T-helper 9 cell (primary cell): ENCODE data around the gene PAFAH1B1.

ENCODE experiments used
- DNase-seq: peaks from one replicate; pipeline ENCODE4 v3.0.0-alpha.2; 2020

PAFAH1B1 gene

GRCh38 chr17:2704031-2704889, 110.8 kb downstream of the PAFAH1B1 start:
- DNase-seq: no peak

GRCh38 chr17:2704890-2705248, 111.4 kb downstream of the PAFAH1B1 start:
- no peak for DNase-seq

GRCh38 chr17:2705263-2705662, 111.8 kb downstream of the PAFAH1B1 start:
- DNase-seq: no peak

GRCh38 chr17:2705888-2706795, 112.7 kb downstream of the PAFAH1B1 start:
- no peak for DNase-seq

- no peak for DNase-seq
Observed at GRCh38 chr17:2706911-2707510, 113.6 kb downstream of the PAFAH1B1 start.

- DNase-seq: no peak
Observed at GRCh38 chr17:2707721-2708584, 114.5 kb downstream of the PAFAH1B1 start.

GRCh38 chr17:2708585-2709182, 115.2 kb downstream of the PAFAH1B1 start:
- no peak for DNase-seq

GRCh38 chr17:2709183-2709661, 115.8 kb downstream of the PAFAH1B1 start:
- no peak for DNase-seq

GRCh38 chr17:2710071-2710802, 116.8 kb downstream of the PAFAH1B1 start:
- no peak for DNase-seq

GRCh38 chr17:2710803-2711607, 117.6 kb downstream of the PAFAH1B1 start:
- no peak for DNase-seq

- DNase-seq: peak; percentile 92
Observed at GRCh38 chr17:2711608-2712299, 118.3 kb downstream of the PAFAH1B1 start, which contains the start of gene CLUH. CLUH (minus strand) TSS chr17:2711764; CDS start chr17:2711661, 103 bp downstream.

- no peak for DNase-seq
Observed at GRCh38 chr17:2712300-2713043, 119.0 kb downstream of the PAFAH1B1 start.

- DNase-seq: no peak
Observed at GRCh38 chr17:2713881-2714280, 120.4 kb downstream of the PAFAH1B1 start.

- no peak for DNase-seq
Observed at GRCh38 chr17:2716649-2717048, 123.2 kb downstream of the PAFAH1B1 start.

GRCh38 chr17:2718150-2718938, 124.9 kb downstream of the PAFAH1B1 start:
- no peak for DNase-seq

- no peak for DNase-seq
Observed at GRCh38 chr17:2719861-2720260, 126.4 kb downstream of the PAFAH1B1 start.

GRCh38 chr17:2721603-2722002, 128.1 kb downstream of the PAFAH1B1 start:
- no peak for DNase-seq

GRCh38 chr17:2722611-2723010, 129.2 kb downstream of the PAFAH1B1 start:
- DNase-seq: no peak
